ENCODE results near the gene ASB5.
"Not testable (repeated sequence)": the region's sequence is repeated elsewhere in the genome, so short reads cannot be mapped to it uniquely, and the experiment has no call there.

Gene ASB5

GRCh38 chr4:176290520-176290919, 21.5 kb upstream of the ASB5 start:
- H3K27me3 ChIP-seq (ENCODE audit: insufficient read depth, low read depth, severe bottlenecking), result no peaks in the 10 kb centered on the region
- TF ChIP-seq CTCF (IDR thresholded peaks at IDR 0.05; ENCODE audit: low read depth, low read length), result no peak
- no peaks in the 10 kb centered on the region for H3K9me3 ChIP-seq (ENCODE audit: severe bottlenecking)
- H3K4me3 ChIP-seq (ENCODE audit: low read depth, low read length), result no peak overlapping the region
- H3K36me3 ChIP-seq, result no peaks in the 10 kb centered on the region
- DNase-seq, result no peak
- no peak overlapping the region for H3K27ac ChIP-seq

- Histone ChIP-seq H3K9me3 (ENCODE audit: severe bottlenecking) (no peaks in the 10 kb centered on the region), H3K27me3 (ENCODE audit: insufficient read depth, low read depth, severe bottlenecking) (no peaks in the 10 kb centered on the region), H3K27ac (no peak overlapping the region), H3K36me3 (no peaks in the 10 kb centered on the region), H3K4me3 (ENCODE audit: low read depth, low read length) (no peak overlapping the region)
- no peak for DNase-seq
- TF ChIP-seq CTCF (IDR thresholded peaks at IDR 0.05; ENCODE audit: low read depth, low read length), result no peak
Observed at GRCh38 chr4:176289561-176289960, 20.5 kb upstream of the ASB5 start.

GRCh38 chr4:176288020-176288419, 19.0 kb upstream of the ASB5 start:
- TF ChIP-seq CTCF (IDR thresholded peaks at IDR 0.05; ENCODE audit: low read depth, low read length), result no peak
- Histone ChIP-seq H3K9me3 (ENCODE audit: severe bottlenecking) (no peaks in the 10 kb centered on the region), H3K27ac (no peak overlapping the region), H3K36me3 (no peaks in the 10 kb centered on the region), H3K4me3 (ENCODE audit: low read depth, low read length) (no peak overlapping the region), H3K27me3 (ENCODE audit: insufficient read depth, low read depth, severe bottlenecking) (no peaks in the 10 kb centered on the region)
- no peak for DNase-seq

DNA sequence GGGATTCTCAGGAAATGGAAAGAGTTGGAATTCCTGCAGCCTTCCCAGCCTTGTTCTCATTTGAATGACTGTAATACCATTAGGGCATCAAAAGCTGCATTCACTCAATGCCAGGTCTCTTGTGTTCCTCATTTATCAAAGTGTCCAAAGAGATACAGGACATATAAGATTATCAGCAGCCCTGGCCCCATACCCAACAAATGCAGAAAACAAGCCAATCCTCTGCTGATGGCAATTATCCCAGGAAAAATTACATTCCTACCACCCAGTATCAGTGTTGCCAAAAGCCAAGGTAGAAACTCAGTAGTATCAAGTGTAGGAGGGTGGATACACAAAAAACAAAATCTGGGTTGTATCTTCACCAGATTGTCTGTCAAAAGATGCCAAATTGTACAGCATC, 18.5 kb upstream of the ASB5 start:
- no peaks in the 10 kb centered on the region for H3K9me3 ChIP-seq (ENCODE audit: severe bottlenecking)
- no peak for TF ChIP-seq CTCF (IDR thresholded peaks at IDR 0.05; ENCODE audit: low read depth, low read length)
- no peak overlapping the region for H3K4me3 ChIP-seq (ENCODE audit: low read depth, low read length)
- H3K27me3 ChIP-seq (ENCODE audit: insufficient read depth, low read depth, severe bottlenecking), result no peaks in the 10 kb centered on the region
- no peak overlapping the region for H3K27ac ChIP-seq
- DNase-seq, result no peak
- H3K36me3 ChIP-seq, result no peaks in the 10 kb centered on the region

- no peak for DNase-seq
- no peak overlapping the region for H3K4me3 ChIP-seq (ENCODE audit: low read depth, low read length)
- H3K27me3 ChIP-seq (ENCODE audit: insufficient read depth, low read depth, severe bottlenecking), result no peaks in the 10 kb centered on the region
- no peaks in the 10 kb centered on the region for H3K36me3 ChIP-seq
- no peak overlapping the region for H3K27ac ChIP-seq
- TF ChIP-seq CTCF (IDR thresholded peaks at IDR 0.05; ENCODE audit: low read depth, low read length), result no peak
- no peaks in the 10 kb centered on the region for H3K9me3 ChIP-seq (ENCODE audit: severe bottlenecking)
Observed at GRCh38 chr4:176286728-176287127, 17.7 kb upstream of the ASB5 start.

DNA sequence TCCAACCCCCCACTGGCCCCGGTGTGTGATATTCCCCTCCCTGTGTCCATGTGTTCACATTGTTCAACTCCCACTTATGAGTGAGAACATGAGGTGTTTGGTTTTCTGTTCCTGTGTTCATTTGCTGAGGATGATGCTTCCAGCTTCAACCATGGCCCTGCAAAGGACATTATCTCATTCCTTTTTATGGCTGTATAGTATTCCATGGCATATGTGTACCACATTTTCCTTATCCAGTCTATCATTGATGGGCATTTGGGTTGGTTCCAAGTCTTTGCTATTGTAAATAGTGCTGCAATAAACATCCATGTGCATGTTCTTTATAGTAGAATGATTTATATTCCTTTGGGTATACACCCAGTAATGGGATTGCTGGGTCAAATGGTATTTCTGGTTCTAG, 10.5 kb upstream of the ASB5 start:
- not testable (repeated sequence) for H3K27me3 ChIP-seq (ENCODE audit: insufficient read depth, low read depth, severe bottlenecking); H3K4me3 ChIP-seq (ENCODE audit: low read depth, low read length); H3K36me3 ChIP-seq; DNase-seq; H3K9me3 ChIP-seq (ENCODE audit: severe bottlenecking); H3K27ac ChIP-seq

Data from WERI-Rb-1 (cell line).